Thymus (tissue), 11 donors: ENCODE results near the gene S100A6. TPM values are rescaled to one million over a fixed set of nuclear protein-coding genes. Genes with fewer than 3 reads are reported as not detected.

Experiments
- DNase-seq, 9 donors: peaks; one replicate each; pipeline ENCODE4 v3.0.0-alpha.2; 2013; ENCODE audit warnings: low spot score in 9 of 9, low read depth in 6 of 9, missing footprints in 1 of 9
- H3K27ac ChIP-seq, 2 donors: one replicate each; pipeline ENCODE4 v1.5.1; 2013; ENCODE audit warnings: control low read depth in 1 of 2, low read depth in 1 of 2, low read length in 1 of 2, mild to moderate bottlenecking in 1 of 2, moderate library complexity in 1 of 2
- H3K27me3 ChIP-seq, 2 donors: one replicate each; pipeline ENCODE4 v1.5.1; 2013; ENCODE audit warnings: low read length in 1 of 2; ENCODE audit not compliant: control insufficient read depth in 2 of 2, insufficient read depth in 1 of 2
- H3K36me3 ChIP-seq, 2 donors: one replicate each; pipeline ENCODE4 v1.5.1; 2013; ENCODE audit warnings: low read length in 1 of 2, mild to moderate bottlenecking in 1 of 2, moderate library complexity in 1 of 2; ENCODE audit not compliant: control insufficient read depth in 2 of 2, insufficient read depth in 2 of 2
- H3K4me1 ChIP-seq, 2 donors: one replicate each; pipeline ENCODE4 v1.5.1; 2013; ENCODE audit warnings: low read length in 2 of 2; ENCODE audit not compliant: control insufficient read depth in 2 of 2, insufficient read depth in 2 of 2
- H3K4me3 ChIP-seq, 2 donors: one replicate each; pipeline ENCODE4 v1.5.1; 2013; ENCODE audit warnings: low read length in 2 of 2, control low read depth in 1 of 2, mild to moderate bottlenecking in 1 of 2
- H3K9me3 ChIP-seq, 2 donors: one replicate each; pipeline ENCODE4 v1.5.1; 2013; ENCODE audit warnings: low read length in 1 of 2, mild to moderate bottlenecking in 1 of 2; ENCODE audit not compliant: control insufficient read depth in 2 of 2, insufficient read depth in 1 of 2
- WGBS: extraction: QIAGEN DNeasy Blood & Tissue Kit; methylation state at CpG from one replicate; pipeline ENCODE4 v1.1.7; 2013; 5-methylcytosine and 5-hydroxymethylcytosine counted together
- polyA plus RNA-seq: library from polyadenylated mRNA; stranded (reverse); fragments of 200-250 nt; gene quantifications from one replicate; pipeline ENCODE4 v1.2.3, GENCODE V29; 2013
- total RNA-seq: library from RNA; stranded (reverse); fragments of 120-200 nt; gene quantifications from one replicate; pipeline ENCODE4 v1.2.4, GENCODE V29; 2013
- donor health status: healthy.

Gene S100A6
- total and polyA plus RNA-seq, 2 donors, result 131 to 654 TPM

GRCh38 chr1:153560241-153560640 lies 24.4 kb upstream of the S100A6 start:
- WGBS, result 98% methylated on average over 2 of the region's 2 CpGs
- no peak overlapping the region for H3K4me3 ChIP-seq
- no peaks in the 10 kb centered on the region for H3K36me3 ChIP-seq
- no peaks in the 10 kb centered on the region for H3K27me3 ChIP-seq
- H3K4me1 ChIP-seq, result peaks cover 0 to 3% of the 10 kb centered on the region in 2 donors
- DNase-seq, result no peak
- H3K27ac ChIP-seq, result no peak overlapping the region
- H3K9me3 ChIP-seq, result no peaks in the 10 kb centered on the region

GRCh38 chr1:153557877-153558276 lies 22.1 kb upstream of the S100A6 start:
- H3K36me3 ChIP-seq, result no peaks in the 10 kb centered on the region
- H3K4me3 ChIP-seq, result no peak overlapping the region
- no peak overlapping the region for H3K27ac ChIP-seq
- H3K4me1 ChIP-seq, result no peaks in the 10 kb centered on the region
- no peaks in the 10 kb centered on the region for H3K27me3 ChIP-seq
- WGBS, result 100% methylated on average over 3 of the region's 3 CpGs
- DNase-seq, result no peak
- H3K9me3 ChIP-seq, result no peaks in the 10 kb centered on the region

GRCh38 chr1:153556348-153556747 lies 20.6 kb upstream of the S100A6 start:
- Histone ChIP-seq H3K27ac (no peak overlapping the region), H3K4me1 (no peaks in the 10 kb centered on the region), H3K9me3 (no peaks in the 10 kb centered on the region), H3K27me3 (no peaks in the 10 kb centered on the region), H3K36me3 (no peaks in the 10 kb centered on the region), H3K4me3 (no peak overlapping the region)
- no peak for DNase-seq
- 97% methylated on average over 1 of the region's 1 CpG for WGBS

GRCh38 chr1:153553830-153554541 lies 18.2 kb upstream of the S100A6 start:
- no peak overlapping the region for H3K4me3 ChIP-seq
- H3K27ac ChIP-seq, result no peak overlapping the region
- WGBS, result 63% methylated on average over 2 of the region's 2 CpGs
- H3K9me3 ChIP-seq, result no peaks in the 10 kb centered on the region
- peaks cover 0 to 13% of the 10 kb centered on the region in 2 donors for H3K4me1 ChIP-seq
- DNase-seq, result no peak
- H3K36me3 ChIP-seq, result no peaks in the 10 kb centered on the region
- H3K27me3 ChIP-seq, result no peaks in the 10 kb centered on the region

- WGBS, result 98% methylated on average over 12 of the region's 12 CpGs
- Histone ChIP-seq H3K4me3 (no peak overlapping the region), H3K27ac (no peak overlapping the region), H3K9me3 (no peaks in the 10 kb centered on the region), H3K4me1 (peaks cover 0 to 19% of the 10 kb centered on the region in 2 donors), H3K36me3 (no peaks in the 10 kb centered on the region), H3K27me3 (no peaks in the 10 kb centered on the region)
- no peak for DNase-seq
Measured at GRCh38 chr1:153553096-153553495, 17.3 kb upstream of the S100A6 start.

GRCh38 chr1:153552335-153552734 lies 16.5 kb upstream of the S100A6 start:
- Histone ChIP-seq H3K9me3 (no peaks in the 10 kb centered on the region), H3K36me3 (no peaks in the 10 kb centered on the region), H3K27ac (no peak overlapping the region), H3K27me3 (no peaks in the 10 kb centered on the region), H3K4me1 (peaks cover 0 to 27% of the 10 kb centered on the region in 2 donors), H3K4me3 (no peak overlapping the region)
- no peak for DNase-seq
- WGBS, result 96% methylated on average over 8 of the region's 8 CpGs

- H3K4me1 ChIP-seq, result peaks cover 7 to 41% of the 10 kb centered on the region in 2 donors
Measured at GRCh38 chr1:153550827-153551500, 15.2 kb upstream of the S100A6 start.

GRCh38 chr1:153550398-153550758 lies 14.6 kb upstream of the S100A6 start:
- peaks cover 13 to 47% of the 10 kb centered on the region in 2 donors for H3K4me1 ChIP-seq
- H3K27ac ChIP-seq, result no peak overlapping the region
- no peak for DNase-seq
- H3K27me3 ChIP-seq, result no peaks in the 10 kb centered on the region
- no peaks in the 10 kb centered on the region for H3K36me3 ChIP-seq
- no peaks in the 10 kb centered on the region for H3K9me3 ChIP-seq
- no peak overlapping the region for H3K4me3 ChIP-seq
- WGBS, result 97% methylated on average over 4 of the region's 4 CpGs

More at GRCh38 chr1:153550827-153551500, 15.2 kb upstream of the S100A6 start:
- WGBS, result 54% methylated on average over 10 of the region's 10 CpGs
- no peak overlapping the region for H3K27ac ChIP-seq
- no peaks in the 10 kb centered on the region for H3K27me3 ChIP-seq
- H3K4me3 ChIP-seq, result no peak overlapping the region
- no peaks in the 10 kb centered on the region for H3K9me3 ChIP-seq
- no peaks in the 10 kb centered on the region for H3K36me3 ChIP-seq
- no peak for DNase-seq

GRCh38 chr1:153549741-153550397 lies 14.1 kb upstream of the S100A6 start:
- WGBS, result 90% methylated on average over 6 of the region's 6 CpGs
- no peak for DNase-seq

More at GRCh38 chr1:153549741-153550397, 14.1 kb upstream of the S100A6 start:
- Histone ChIP-seq H3K27me3 (no peaks in the 10 kb centered on the region), H3K36me3 (no peaks in the 10 kb centered on the region), H3K4me1 (peaks cover 16 to 52% of the 10 kb centered on the region in 2 donors), H3K9me3 (no peaks in the 10 kb centered on the region), H3K4me3 (no peak overlapping the region), H3K27ac (no peak overlapping the region)
